ENCODE results near the gene RYR2. TPM values are rescaled to one million over a fixed set of nuclear protein-coding genes. Genes with fewer than 3 reads are reported as not detected.

RYR2 gene
- total RNA-seq, 1 donor from 2014 or later, result 15.2 TPM

- Histone ChIP-seq H3K27ac (no peak overlapping the region), H3K36me3 (peaks cover 2 to 5% of the 10 kb centered on the region in 2 donors), H3K4me3 (no peak overlapping the region), H3K4me1 (no peaks in the 10 kb centered on the region), H3K27me3 (no peaks in the 10 kb centered on the region), H3K9me3 (no peaks in the 10 kb centered on the region)
- no peak for DNase-seq (ENCODE audit: low spot score in 2 of 2)
- intact Hi-C loops (cut with DNase I), result no loop called here
- TF ChIP-seq CTCF (IDR thresholded peaks at IDR 0.05), result no peak
These were observed 592.9 kb downstream of the RYR2 start for GRCh38 chr1:237634922-237635321.

GRCh38 chr1:237638555-237638954 lies 596.6 kb downstream of the RYR2 start:
- no peak for TF ChIP-seq CTCF (IDR thresholded peaks at IDR 0.05)
- H3K9me3 ChIP-seq, result no peaks in the 10 kb centered on the region
- H3K4me3 ChIP-seq, result no peak overlapping the region
- peaks cover 0 to 5% of the 10 kb centered on the region in 2 donors for H3K36me3 ChIP-seq
- intact Hi-C loops (cut with DNase I), result no loop called here
- H3K27me3 ChIP-seq, result no peaks in the 10 kb centered on the region
- no peak overlapping the region for H3K27ac ChIP-seq
- DNase-seq (ENCODE audit: low spot score in 2 of 2), result no peak
- no peaks in the 10 kb centered on the region for H3K4me1 ChIP-seq

GRCh38 chr1:237640011-237640671 lies 598.2 kb downstream of the RYR2 start:
- DNase-seq (ENCODE audit: low spot score in 2 of 2), result no peak
- Histone ChIP-seq H3K27me3 (no peaks in the 10 kb centered on the region), H3K4me3 (no peak overlapping the region), H3K9me3 (no peaks in the 10 kb centered on the region), H3K4me1 (no peaks in the 10 kb centered on the region), H3K36me3 (peaks cover 0 to 11% of the 10 kb centered on the region in 2 donors), H3K27ac (no peak overlapping the region)
- TF ChIP-seq CTCF (IDR thresholded peaks at IDR 0.05), result no peak
- intact Hi-C loops (cut with DNase I), result no loop called here

- Histone ChIP-seq H3K9me3 (no peaks in the 10 kb centered on the region), H3K27ac (no peak overlapping the region), H3K4me1 (no peaks in the 10 kb centered on the region), H3K27me3 (no peaks in the 10 kb centered on the region), H3K4me3 (no peak overlapping the region), H3K36me3 (peaks cover 0 to 11% of the 10 kb centered on the region in 2 donors)
- DNase-seq (ENCODE audit: low spot score in 2 of 2), result no peak
- intact Hi-C loops (cut with DNase I), result no loop called here
- TF ChIP-seq CTCF (IDR thresholded peaks at IDR 0.05), result no peak
These were observed 599.0 kb downstream of the RYR2 start for GRCh38 chr1:237640966-237641365.

GRCh38 chr1:237650809-237651208 lies 608.8 kb downstream of the RYR2 start:
- TF ChIP-seq CTCF (IDR thresholded peaks at IDR 0.05), result no peak
- no peaks in the 10 kb centered on the region for H3K27me3 ChIP-seq
- no peaks in the 10 kb centered on the region for H3K4me1 ChIP-seq
- no peaks in the 10 kb centered on the region for H3K36me3 ChIP-seq
- H3K27ac ChIP-seq, result no peak overlapping the region
- no peaks in the 10 kb centered on the region for H3K9me3 ChIP-seq
- no peak overlapping the region for H3K4me3 ChIP-seq
- DNase-seq (ENCODE audit: low spot score in 2 of 2), result no peak
- intact Hi-C loops (cut with DNase I), result no loop called here

- no peaks in the 10 kb centered on the region for H3K9me3 ChIP-seq
- H3K27me3 ChIP-seq, result no peaks in the 10 kb centered on the region
- TF ChIP-seq CTCF (IDR thresholded peaks at IDR 0.05), result no peak
- no peak overlapping the region for H3K27ac ChIP-seq
- no peak for DNase-seq (ENCODE audit: low spot score in 2 of 2)
- H3K36me3 ChIP-seq, result peaks cover 0 to 4% of the 10 kb centered on the region in 2 donors
- intact Hi-C loops (cut with DNase I), result no loop called here
- H3K4me3 ChIP-seq, result no peak overlapping the region
- no peaks in the 10 kb centered on the region for H3K4me1 ChIP-seq
These were observed 613.8 kb downstream of the RYR2 start for GRCh38 chr1:237655778-237656177.
